GM18909 (cell line): ENCODE data around the gene YARS2.
A peak's percentile ranks its signal among the peaks of the same experiment; 100 is the strongest.

ENCODE experiments used
- ATAC-seq: cut with Tn5 transposase; IDR thresholded peaks from one replicate; pipeline ENCODE4 v1.9.1; 2021; ENCODE audit warnings: mild to moderate bottlenecking; ENCODE audit not compliant: unreplicated experiment, poor library complexity

YARS2 gene

DNA sequence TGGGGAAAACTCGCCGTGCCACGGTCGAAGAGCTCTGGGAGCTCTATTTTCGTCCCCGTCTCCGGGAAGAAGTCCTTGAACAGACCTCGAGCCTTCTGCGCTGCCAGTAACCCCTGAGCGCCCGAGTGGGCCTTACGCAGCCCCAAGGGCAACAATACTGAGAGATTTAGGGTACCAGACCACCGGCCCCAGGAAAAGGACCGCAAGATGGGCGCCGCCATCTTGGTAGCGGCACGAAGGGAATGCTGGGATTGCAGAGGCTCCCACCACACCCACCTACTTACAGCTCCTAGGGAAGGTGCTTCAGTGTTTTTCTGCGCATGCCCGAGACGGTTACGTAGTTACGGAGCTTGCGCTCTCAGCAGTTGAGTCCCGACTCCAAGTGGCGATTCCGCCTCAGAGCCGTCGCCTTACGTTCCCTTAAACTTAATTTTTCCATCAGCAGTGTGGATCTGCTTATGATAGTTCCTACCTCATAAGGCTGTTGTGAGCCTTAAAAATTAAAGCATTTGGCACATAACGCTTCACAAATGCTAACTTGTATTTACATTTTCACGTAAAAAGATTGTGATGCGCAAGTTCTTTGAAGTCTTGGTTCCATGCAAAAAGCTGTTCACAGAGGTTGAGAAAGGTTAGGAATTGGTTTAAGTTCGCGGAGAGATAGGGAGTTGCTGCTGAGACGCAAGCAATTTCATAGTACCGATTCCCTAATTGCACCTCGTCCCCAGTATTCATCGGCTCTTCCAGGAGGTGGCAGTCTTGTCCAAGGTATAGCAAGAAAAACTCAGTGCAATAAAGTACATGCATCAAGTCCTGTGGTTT is at the start of gene YARS2:
YARS2 (minus strand) TSS at position 244 of the 822 bp plus-strand sequence; CDS start at position 221, 23 bp downstream.
- ATAC-seq, result peak; percentile 91

DNA sequence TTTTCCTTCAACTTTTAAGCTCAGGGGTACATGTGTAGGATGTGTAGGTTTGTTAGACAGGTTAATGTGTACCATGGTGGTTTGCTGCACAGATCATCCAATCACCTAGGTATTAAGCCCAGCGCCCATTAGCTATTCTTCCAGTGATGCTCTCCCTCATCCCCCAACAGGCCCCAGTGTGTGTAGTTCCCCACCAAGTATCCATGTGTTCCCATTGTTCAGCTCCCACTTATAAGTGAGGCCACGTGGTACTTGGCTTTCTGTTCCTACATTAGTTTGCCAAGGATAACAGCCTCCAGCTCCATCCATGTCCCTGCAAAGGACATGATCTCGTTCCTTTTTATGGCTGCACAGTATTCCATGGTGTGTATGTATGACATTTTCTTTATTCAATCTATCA is 48.6 kb upstream of the YARS2 start:
- no peak for ATAC-seq

DNA sequence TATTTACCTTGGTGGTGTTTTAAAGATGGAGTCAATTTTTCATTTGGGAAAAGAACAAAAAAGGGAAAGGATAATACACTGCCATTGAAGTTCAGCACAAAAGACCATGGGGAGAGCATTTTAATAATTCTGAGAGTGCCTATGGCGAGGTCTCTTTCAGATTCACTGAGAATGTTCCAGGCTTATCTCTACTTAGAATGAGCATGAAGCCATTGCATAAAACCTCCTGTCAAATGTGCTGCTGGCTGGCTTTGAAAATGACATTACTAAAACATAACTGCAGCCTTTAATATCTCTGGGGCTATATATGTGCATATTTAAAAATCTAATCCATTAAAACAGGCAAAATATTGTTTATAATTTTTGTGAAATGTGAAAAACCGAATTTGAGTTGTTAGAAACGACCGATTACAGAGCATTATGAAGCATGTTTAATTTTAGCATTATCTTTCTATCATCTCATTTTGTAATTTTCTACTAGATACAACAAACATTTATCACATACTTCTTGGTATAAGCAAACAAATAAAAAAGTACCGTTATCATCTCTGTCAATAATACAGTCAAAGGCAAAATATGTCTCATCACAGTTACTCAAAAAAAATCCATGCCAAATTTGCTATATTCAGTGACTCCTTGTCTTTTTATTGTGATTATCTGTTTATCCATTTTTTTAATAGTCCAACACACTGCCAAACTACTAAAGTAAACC is 45.7 kb upstream of the YARS2 start:
- no peak for ATAC-seq

DNA sequence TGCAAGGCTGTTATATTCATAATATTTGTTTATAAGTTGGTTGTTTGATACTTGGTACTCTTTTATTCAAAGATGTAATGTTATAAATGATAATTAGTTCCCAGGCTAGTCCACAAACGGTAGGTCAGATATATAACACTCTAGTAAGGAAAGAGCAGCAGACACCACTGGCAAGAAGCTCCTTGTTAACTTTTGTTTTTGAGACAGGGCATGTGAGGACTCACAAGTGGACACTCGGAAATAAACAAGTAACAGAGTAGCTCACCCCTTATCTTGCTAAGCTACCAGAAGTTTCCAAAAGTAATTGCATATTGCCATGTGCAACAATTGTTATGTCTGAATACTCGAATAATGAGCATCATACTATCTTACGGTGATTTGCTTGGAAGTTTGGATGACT is 38.6 kb upstream of the YARS2 start:
- no peak for ATAC-seq

DNA sequence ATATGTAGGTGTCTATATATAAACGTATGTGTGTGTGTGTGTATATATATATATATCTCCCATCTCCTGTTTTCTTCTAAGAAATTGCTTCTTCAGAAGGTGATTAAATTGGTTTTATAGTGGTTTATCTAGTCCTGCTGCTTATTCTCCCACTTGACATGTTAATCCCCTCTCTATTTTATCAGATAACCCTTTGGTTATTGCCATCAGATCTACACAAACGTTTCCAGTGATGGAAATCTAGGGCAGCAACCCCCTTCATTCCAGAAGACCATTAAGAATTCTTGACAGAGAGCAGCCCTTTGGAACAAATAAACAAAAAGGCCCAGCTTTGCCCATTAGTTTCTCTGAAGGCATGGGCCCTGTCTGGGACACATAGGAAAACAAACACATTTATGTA is 34.2 kb upstream of the YARS2 start:
- no peak for ATAC-seq

DNA sequence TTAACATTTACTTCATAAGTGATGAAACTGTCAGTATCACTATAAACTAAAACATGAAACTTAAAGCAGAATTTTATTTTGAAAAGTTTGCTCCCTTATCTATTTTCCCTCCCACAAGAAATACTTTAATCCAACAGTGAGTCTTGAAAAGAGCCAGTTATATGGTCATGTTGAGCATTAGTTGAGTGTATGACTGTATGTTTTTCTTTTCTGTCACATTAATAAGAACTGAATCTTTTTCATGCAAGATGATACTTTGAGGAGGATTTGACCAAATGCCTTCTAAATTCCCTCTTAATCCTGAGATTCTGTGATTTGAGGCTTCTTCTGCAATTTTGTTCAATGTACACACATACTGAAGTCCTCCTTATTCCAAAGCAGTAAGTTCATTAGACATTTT is 33.7 kb upstream of the YARS2 start:
- ATAC-seq, result no peak

DNA sequence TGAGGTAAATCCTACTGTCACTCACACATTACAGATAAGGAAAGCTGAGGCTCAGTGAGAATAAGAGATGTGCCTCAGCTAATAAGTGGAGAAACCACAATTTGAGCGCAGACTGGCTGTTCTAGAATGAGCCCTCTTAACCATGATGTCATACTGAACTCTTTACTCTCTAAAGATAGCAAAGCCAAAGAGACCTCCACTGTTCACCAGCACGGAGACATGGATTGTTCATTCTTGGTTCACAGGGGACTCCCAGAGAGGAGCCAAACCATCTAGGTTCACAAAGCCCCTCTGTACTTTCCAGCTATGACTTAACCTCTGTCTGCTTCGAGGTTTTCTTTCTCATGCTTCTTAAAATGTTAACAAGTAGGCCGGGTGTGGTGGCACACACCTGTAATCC is 32.7 kb upstream of the YARS2 start:
- no peak for ATAC-seq

DNA sequence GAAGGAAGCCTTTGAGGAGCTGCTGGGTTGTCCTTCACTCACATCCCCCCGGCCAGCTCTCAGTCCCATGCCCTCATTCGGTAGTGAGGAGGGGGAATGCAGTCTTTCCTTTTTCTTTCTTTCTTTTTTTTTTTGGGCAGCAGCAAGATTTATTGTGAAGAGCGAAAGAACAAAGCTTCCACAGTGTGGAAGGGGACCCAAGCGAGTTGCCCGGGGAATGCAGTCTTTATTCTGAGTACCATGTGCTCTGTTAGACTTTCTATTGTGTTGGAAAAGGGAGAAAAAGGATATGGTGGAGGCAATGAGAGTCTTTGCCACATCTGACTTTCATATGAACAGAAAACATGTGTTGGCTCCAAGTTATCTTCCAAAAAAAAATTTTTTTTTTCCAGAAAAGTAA is 29.9 kb upstream of the YARS2 start:
- no peak for ATAC-seq

DNA sequence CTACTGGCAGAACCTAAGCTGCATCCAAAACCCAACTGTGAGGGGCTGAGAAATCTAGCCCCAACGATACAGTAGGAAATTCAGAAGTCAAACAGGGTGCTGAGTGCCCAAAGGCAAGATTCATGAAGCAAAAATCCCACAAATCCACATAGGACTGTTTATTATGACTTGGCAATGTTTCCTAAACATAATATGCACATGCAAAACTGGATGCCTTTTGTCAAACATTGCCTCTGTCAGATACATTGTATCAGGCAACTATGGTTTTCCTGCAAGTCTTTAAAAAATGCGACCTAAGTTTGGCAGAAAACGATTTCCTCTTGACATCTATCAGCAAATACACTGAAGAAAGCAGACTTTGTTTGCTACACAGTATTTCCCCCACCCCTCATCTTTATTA is 27.3 kb upstream of the YARS2 start:
- ATAC-seq, result no peak

DNA sequence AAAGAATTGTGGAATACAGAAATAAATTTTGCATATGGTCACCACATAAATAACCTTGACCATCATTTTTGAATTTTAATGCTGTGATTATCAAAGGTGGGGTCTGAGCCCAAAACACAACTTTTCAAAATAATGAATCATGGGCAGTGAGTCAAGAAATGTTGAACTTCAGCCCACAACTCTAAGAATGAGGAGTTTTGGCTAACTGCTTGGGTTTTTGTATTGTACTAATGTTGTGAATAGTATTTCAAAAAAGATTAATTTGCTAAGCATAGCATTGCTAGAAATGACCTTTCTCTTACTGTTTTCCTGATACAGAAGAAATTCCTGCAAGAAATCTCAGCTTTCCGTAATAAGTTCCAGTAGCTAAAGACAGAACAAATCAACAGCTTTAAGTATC is 24.4 kb upstream of the YARS2 start:
- ATAC-seq, result no peak

DNA sequence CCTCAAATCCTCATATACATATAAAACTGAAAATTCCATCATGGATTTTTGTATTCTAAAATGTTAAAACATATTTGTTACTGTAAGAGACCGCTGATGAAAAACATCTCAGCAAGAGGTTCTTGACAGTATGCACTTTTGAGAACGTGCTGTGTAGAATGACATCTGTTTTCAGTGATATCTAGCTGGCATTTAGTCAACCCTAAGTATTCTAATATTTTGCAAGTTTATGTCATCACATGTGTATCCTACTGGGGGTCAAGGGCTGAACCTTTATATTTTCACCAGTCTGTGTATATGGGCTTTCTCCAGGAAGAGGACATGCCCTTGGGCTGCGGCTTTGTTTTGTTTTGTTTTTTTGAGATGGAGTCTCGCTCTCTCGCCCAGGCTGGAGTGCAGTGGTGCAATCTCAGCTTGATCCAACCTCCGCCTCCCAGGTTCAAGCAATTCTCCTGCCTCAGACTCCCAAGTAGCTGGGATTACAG is 22.0 kb upstream of the YARS2 start:
- no peak for ATAC-seq

DNA sequence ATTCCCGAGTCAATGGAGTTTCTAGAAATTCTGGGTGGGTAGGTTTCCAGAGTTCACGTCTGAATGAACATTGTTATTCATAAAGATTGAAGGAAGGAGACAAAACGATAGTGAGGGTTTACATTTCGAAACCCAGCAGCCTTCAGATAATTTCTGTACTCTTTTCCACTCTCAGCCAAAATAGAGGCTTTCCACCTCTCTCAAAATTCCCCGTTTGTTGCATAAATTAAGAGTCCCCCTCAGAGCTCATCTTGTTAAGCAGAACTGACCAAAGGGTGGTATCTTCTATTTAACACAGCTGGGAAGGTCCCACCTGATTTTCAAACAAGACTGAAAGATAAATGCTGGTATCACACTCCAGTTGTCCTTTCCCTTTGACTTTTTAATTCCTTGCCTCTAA is 21.5 kb upstream of the YARS2 start:
- no peak for ATAC-seq

DNA sequence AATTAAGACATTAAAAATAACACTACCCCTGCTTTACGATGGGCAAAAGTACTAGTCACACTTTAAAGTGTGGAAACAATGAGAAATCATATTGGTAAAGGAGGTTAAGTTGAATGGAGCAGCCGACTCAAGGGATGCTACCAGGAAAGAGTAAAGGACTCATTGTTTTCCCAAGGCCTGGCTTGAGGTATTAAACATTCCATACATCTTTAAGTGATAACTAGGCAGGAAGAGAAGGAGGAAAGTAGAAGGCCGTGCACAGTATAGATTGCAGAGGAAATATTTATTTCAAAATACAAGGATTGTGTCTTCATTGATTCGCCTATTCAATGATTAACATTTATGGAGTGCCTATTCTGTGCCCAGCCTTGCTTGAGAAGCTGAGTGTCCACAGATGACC is 20.6 kb upstream of the YARS2 start:
- no peak for ATAC-seq

DNA sequence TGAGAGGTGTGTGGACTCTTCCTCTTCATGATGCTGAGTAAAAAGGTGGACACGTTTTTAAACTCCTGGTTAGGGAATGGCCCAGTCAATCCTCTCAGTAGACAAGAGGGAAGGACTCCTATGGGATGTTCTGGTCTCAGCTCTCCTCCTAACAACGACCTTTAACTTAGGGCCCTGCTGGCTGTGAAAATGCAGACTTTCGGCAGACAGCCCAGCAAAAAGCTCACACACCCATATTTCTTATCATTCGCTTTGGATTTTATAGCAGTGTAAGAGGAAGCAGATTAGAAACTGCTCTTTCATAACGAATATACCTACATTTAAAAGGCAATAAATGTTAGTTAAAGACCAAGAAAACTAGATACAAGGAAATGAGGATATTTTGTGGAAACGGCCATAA is 18.0 kb upstream of the YARS2 start:
- ATAC-seq, result no peak

DNA sequence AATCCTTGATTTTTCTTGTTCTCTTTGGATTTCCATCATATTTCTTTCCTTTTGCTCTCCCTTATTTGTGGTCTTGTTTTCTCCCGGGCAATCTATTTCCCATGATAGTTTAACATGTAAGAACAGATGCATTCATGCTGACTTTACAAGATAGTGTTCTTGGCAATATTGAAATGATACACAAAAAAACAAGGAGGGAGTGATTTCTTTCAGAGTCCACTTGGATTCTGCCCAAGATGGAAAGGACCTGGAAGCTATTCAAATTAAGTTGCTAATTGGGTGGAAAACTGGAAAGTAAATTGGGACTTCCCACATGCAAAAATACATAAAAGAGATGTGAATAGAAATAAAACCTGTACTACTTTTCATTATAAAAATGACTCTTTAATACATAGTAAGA is 14.4 kb upstream of the YARS2 start:
- ATAC-seq, result no peak

DNA sequence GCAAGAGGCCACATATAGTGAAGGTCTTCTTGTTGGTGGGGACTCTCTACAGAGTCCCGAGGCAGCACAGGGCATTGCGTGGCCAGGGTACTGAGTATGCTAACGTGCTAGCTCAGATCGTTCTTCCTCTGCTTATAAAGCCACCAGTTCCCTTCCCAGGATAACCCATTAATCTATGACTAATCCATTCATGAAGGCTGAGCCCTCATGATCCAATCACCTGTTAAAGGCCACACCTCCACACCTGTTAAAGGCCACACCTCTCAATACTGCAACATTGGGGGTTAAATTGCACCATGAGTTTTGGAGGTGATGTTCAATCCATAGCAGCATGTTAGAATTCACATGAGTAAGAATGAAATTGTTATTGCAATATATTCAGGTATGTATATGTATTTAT is 12.8 kb upstream of the YARS2 start:
- ATAC-seq, result no peak

DNA sequence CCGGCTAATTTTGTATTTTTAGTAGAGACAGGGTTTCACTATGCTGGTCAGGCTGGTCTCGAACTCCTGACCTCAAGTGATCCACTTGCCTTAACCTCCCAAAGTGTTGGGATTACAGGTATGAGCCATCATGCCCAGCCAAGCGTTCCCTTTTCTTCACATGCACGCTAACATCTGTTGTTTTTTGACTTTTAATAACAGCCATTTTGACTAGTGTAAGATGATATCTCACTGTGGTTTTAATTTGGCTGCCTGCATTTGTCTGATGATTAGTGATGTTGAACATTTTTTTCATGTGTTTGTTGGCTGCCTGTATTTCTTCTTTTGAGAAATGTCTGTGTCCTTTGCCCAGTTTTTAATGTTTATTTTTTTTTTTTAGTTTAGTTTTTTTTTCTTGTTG is 10.2 kb upstream of the YARS2 start:
- no peak for ATAC-seq

DNA sequence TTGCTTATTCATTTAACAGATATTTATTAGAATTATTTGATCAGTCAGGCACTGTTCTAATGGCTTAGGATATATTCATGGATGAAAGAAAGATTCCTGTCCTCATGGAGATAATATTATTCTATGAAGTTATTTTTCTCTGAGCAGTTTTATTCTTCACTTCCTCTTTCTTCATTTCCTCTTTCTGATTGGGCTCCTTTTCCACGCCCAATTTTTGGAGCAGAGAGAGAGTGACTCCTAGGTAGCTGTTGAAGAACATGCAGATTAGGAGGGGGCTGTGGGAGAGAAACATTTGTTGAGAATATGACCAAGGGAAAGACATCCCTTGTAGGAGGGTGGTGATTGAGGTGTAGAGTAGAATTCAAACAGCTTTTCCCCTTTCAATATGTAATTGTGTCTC is 6.0 kb upstream of the YARS2 start:
- ATAC-seq, result peak; percentile 60

DNA sequence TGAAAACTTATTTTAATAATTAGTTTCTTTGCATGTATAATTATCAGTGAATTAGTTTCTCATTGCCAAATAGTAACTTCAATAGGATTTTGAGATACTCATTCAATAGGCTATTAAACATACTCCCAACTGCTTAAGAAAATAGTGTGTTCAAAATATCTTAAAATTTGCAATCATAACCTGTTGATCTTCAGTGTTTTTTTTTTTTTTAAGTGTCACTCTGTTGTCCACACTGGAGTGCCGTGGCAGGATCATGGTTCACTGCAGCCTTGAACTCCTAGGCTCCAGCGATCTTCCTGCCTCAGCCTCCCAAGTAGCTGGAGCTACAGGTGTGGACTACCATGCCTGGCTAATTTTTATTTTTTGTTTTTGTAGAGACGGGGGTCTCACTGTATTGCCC is 1.5 kb upstream of the YARS2 start:
- ATAC-seq, result no peak

DNA sequence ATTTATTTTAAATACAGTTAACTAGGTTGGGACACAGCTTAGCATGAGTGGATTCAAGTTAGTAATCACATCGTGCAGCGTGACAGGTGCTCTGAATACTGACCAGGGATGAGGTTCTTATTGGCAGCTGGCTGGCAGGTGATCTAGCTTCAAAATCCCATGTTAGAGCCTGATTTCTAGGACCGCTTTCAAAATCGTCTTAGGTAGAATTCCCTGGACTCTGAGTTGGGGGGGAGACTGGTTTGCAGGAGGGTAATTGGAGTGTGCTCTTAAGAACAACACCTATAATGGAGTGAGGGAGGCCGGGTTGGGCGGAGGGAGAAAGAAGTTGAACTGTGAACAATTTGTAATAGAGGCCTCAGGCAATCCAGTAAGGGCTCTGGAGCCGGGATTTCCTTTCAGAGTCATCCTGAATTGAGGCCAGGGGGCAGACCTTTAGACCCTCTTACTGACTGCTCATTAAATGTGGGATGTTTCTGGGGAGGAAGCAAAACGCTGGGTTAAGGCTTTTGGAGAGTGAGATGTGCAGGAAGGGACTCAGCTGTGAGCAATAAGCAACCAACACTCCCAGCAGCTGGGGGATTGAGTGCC is 874 bp upstream of the YARS2 start:
- ATAC-seq, result no peak

DNA sequence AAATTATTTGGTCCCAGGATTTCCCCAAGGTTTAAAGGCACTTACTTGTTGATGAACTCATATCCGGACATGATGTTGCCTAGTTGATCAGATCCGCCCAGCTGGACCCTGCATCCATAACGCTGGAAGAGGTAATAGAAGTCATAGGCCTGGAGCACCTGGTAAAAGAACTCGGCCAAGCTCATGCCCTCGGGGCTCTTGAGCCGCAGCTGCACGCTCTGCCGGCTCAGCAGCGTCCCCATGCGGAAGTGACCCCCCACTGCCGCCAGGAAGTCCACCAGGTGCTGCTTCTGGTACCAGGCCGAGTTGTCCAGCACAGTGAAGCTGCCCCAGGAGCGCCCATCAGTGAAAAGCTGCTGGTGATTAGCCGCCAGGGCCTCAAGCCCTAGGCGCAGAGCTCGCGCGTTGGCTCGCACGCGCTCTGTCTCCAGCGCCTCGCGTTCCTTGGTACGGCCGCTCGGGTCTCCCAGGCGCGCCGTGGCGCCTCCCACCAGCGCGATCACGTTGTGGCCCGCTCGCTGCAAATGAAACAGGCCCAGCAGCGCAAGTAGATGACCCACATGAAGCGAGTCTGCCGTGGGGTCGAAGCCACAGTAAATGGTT is 545 bp downstream of the YARS2 start:
- peak; percentile 76 for ATAC-seq
